Liver (tissue), 9 donors: ENCODE measurements around the gene MYO10. TPM values are rescaled to one million over a fixed set of nuclear protein-coding genes. Genes with fewer than 3 reads are reported as not detected.
A peak's percentile ranks its signal among the peaks of the same experiment; 100 is the strongest.
"Not testable (repeated sequence)": the region's sequence is repeated elsewhere in the genome, so short reads cannot be mapped to it uniquely, and the experiment has no call there.

Experiments used
- DNase-seq: peaks from one replicate; pipeline ENCODE4 v3.0.0-alpha.2; 2017; ENCODE audit warnings: low spot score
- H3K27ac ChIP-seq, 2 donors: one replicate each; pipeline ENCODE4 v1.7.0; 2013; ENCODE audit warnings: inconsistent platforms in 2 of 2, low read length in 2 of 2, control low read depth in 1 of 2, low read depth in 1 of 2, mild to moderate bottlenecking in 1 of 2
- H3K27me3 ChIP-seq, 4 donors: one replicate each; pipeline versions ENCODE4 v1.6.1 to v1.7.0; 2013; ENCODE audit warnings: low read length in 3 of 4, inconsistent platforms in 1 of 4, mild to moderate bottlenecking in 1 of 4, moderate library complexity in 1 of 4; ENCODE audit not compliant: control insufficient read depth in 4 of 4, insufficient read depth in 4 of 4
- H3K36me3 ChIP-seq, 4 donors: one replicate each; pipeline versions ENCODE4 v1.6.1 to v1.7.0; 2013; ENCODE audit warnings: low read length in 3 of 4, mild to moderate bottlenecking in 3 of 4, low read depth in 1 of 4, moderate library complexity in 1 of 4; ENCODE audit not compliant: control insufficient read depth in 4 of 4, insufficient read depth in 3 of 4
- H3K4me1 ChIP-seq, 4 donors: one replicate each; pipeline versions ENCODE4 v1.6.1 to v1.7.0; 2013; ENCODE audit warnings: low read length in 3 of 4, mild to moderate bottlenecking in 3 of 4, moderate library complexity in 1 of 4; ENCODE audit not compliant: control insufficient read depth in 4 of 4, insufficient read depth in 4 of 4
- H3K4me3 ChIP-seq, 3 donors: one replicate each; pipeline versions ENCODE4 v1.6.1 to v1.7.0; 2013; ENCODE audit warnings: low read length in 3 of 3, control low read depth in 1 of 3, low read depth in 1 of 3, mild to moderate bottlenecking in 1 of 3
- H3K9ac ChIP-seq, 2 donors: one replicate each; pipeline ENCODE4 v1.7.0; 2013; ENCODE audit warnings: low read length in 2 of 2, mild to moderate bottlenecking in 2 of 2, moderate library complexity in 2 of 2, control low read depth in 1 of 2, low read depth in 1 of 2
- H3K9me3 ChIP-seq, 4 donors: one replicate each; pipeline versions ENCODE4 v1.6.1 to v1.7.0; 2013; ENCODE audit warnings: low read length in 3 of 4; ENCODE audit not compliant: control insufficient read depth in 4 of 4
- ATF3 ChIP-seq: IDR thresholded peaks from 2 replicates; pipeline ENCODE4 v1.6.1; 2016; ENCODE audit warnings: antibody characterized with exemption
- CTCF ChIP-seq: fragments of 150-350 bp; IDR thresholded peaks from 2 replicates; pipeline ENCODE4 v1.5.1; 2017; ENCODE audit warnings: improper control_type of control experiment, low read depth, low read length; ENCODE audit not compliant: missing input control
- EGR1 ChIP-seq, 2 donors: IDR thresholded peaks; 2 replicates each; pipeline ENCODE4 v1.6.1; 2016 to 2018; ENCODE audit warnings: antibody characterized with exemption in 2 of 2, low read depth in 2 of 2
- FOXA1 ChIP-seq: IDR thresholded peaks from 2 replicates; pipeline ENCODE4 v1.6.1; 2016; ENCODE audit warnings: antibody characterized with exemption
- GABPA ChIP-seq, 2 donors: IDR thresholded peaks in 1 of 2; conservative IDR thresholded peaks in 1 of 2; 2 replicates each; pipeline ENCODE4 v1.6.1; 2016; ENCODE audit warnings: antibody characterized with exemption in 2 of 2, mild to moderate bottlenecking in 1 of 2, moderate library complexity in 1 of 2
- HNF4A ChIP-seq, 2 donors: conservative IDR thresholded peaks; 2 replicates each; pipeline ENCODE4 v1.6.1; 2016; ENCODE audit warnings: antibody characterized with exemption in 2 of 2, mild to moderate bottlenecking in 2 of 2
- JUND ChIP-seq, 2 donors: IDR thresholded peaks; 2 replicates each; pipeline ENCODE4 v1.6.1; 2016; ENCODE audit warnings: antibody characterized with exemption in 2 of 2
- MAX ChIP-seq: IDR thresholded peaks from 2 replicates; pipeline ENCODE4 v1.6.1; 2016; ENCODE audit warnings: antibody characterized with exemption
- NR2F2 ChIP-seq: IDR thresholded peaks from 2 replicates; pipeline ENCODE4 v1.6.1; 2016; ENCODE audit warnings: antibody characterized with exemption
- RAD21 ChIP-seq, 2 donors: IDR thresholded peaks; 2 replicates each; pipeline ENCODE4 v1.6.1; 2016; ENCODE audit warnings: antibody characterized with exemption in 2 of 2, mild to moderate bottlenecking in 2 of 2
- TAF1 ChIP-seq: conservative IDR thresholded peaks from 2 replicates; pipeline ENCODE4 v1.6.1; 2016; ENCODE audit warnings: antibody characterized with exemption, mild to moderate bottlenecking
- WGBS: extraction: QIAGEN DNeasy Blood & Tissue Kit; methylation state at CpG from one replicate; pipeline ENCODE4 v1.1.7; 2013; 5-methylcytosine and 5-hydroxymethylcytosine counted together
- polyA plus RNA-seq, 2 donors: library from polyadenylated mRNA; stranded (reverse) in 1 of 2; unstranded in 1 of 2; fragments of 200-250 nt in 1 of 2; fragments of >200 nt in 1 of 2; fragmentation: Nextera tagmentation in 1 of 2; extraction: Ambion mirVana in 1 of 2; gene quantifications; one replicate each; pipeline versions ENCODE4 v1.2.1 to v1.2.3, GENCODE V29; 2013 to 2015
- total RNA-seq, 2 donors: library from RNA; depleted of rRNA; stranded (reverse); fragments of >200 nt; gene quantifications; one replicate each; pipeline ENCODE4 v1.2.3, GENCODE V29; 2014
- donor health status: healthy.
- donor health status: healthy.
- donor health status: healthy.
- donor health status: healthy.
- donor health status: healthy.

The MYO10 gene
- total and polyA plus RNA-seq, 4 donors = 4.3 to 15.3 (median 7.1) TPM

- no peak for DNase-seq
- Histone ChIP-seq H3K4me3 (no peak overlapping the region), H3K9me3 (no peaks in the 10 kb centered on the region), H3K27ac (no peak overlapping the region), H3K27me3 (no peaks in the 10 kb centered on the region), H3K36me3 (no peaks in the 10 kb centered on the region), H3K4me1 (peaks cover 0 to 6% (median 3%) of the 10 kb centered on the region in 4 donors), H3K9ac (no peak overlapping the region)
- TF ChIP-seq ATF3 (no peak), CTCF (no peak), TAF1 (no peak), EGR1 (IDR thresholded peaks at IDR 0.05; ENCODE audit: low read depth in 2 of 2) (no peak), RAD21 (IDR thresholded peaks at IDR 0.05) (no peak), MAX (no peak), FOXA1 (no peak)
- WGBS = 82% methylated on average over 9 of the region's 9 CpGs
Measured at GRCh38 chr5:16877267-16877935, 58.7 kb downstream of the MYO10 start.

- H3K4me1 ChIP-seq, DNase-seq, H3K27me3 ChIP-seq, H3K9me3 ChIP-seq, H3K36me3 ChIP-seq, H3K4me3 ChIP-seq, H3K9ac ChIP-seq, H3K27ac ChIP-seq: not testable (repeated sequence)
- WGBS = 80% methylated on average over 1 of the region's 1 CpG
Measured at GRCh38 chr5:16874424-16874823, 61.7 kb downstream of the MYO10 start.

- Histone ChIP-seq H3K9me3 (no peaks in the 10 kb centered on the region), H3K4me1 (peaks cover 0 to under 1% (median 0%) of the 10 kb centered on the region in 4 donors), H3K36me3 (no peaks in the 10 kb centered on the region), H3K4me3 (no peak overlapping the region), H3K27me3 (no peaks in the 10 kb centered on the region), H3K9ac (no peak overlapping the region), H3K27ac (peak overlapping the region; percentile 29 to 47)
- 76% methylated on average over 4 of the region's 4 CpGs for WGBS
- DNase-seq = no peak
- no peak for TF ChIP-seq TAF1
- peak; percentile 84 for TF ChIP-seq NR2F2
- TF ChIP-seq GABPA (IDR thresholded peaks at IDR 0.05 in 1 of 2, conservative IDR thresholded peaks at IDR 0.05 in 1 of 2) = no peak
- TF ChIP-seq HNF4A (conservative IDR thresholded peaks at IDR 0.05) = no peak
- TF ChIP-seq JUND (IDR thresholded peaks at IDR 0.05) = peak; percentile 59 to 82
- TF ChIP-seq FOXA1 = no peak
Measured at GRCh38 chr5:16871746-16872339, 64.2 kb downstream of the MYO10 start.
